Cardiac fibroblast (primary cell): ENCODE data around the gene CHST10.
"Not testable (repeated sequence)": the region's sequence is repeated elsewhere in the genome, so short reads cannot be mapped to it uniquely, and the experiment has no call there.

ENCODE experiments used
- DNase-seq, 2 donors: peaks; one replicate each; pipeline versions ENCODE4 v3.0.0 to v3.0.0-alpha.2; 2010; ENCODE audit warnings: low read depth in 2 of 2
- H3K4me3 ChIP-seq, 2 donors: replicated peaks in 1 of 2; 1 replicate in 1 of 2; 2 replicates in 1 of 2; pipeline ENCODE4 v1.5.1; 2011; ENCODE audit warnings: low read depth in 2 of 2, low read length in 2 of 2, mild to moderate bottlenecking in 2 of 2, moderate library complexity in 1 of 2
- TF ChIP-seq, protein P1 (sequence below): IDR thresholded peaks from one replicate; pipeline ENCODE4 v1.5.1; 2011; ENCODE audit warnings: low read depth, mild to moderate bottlenecking, low read length, inconsistent platforms

The CHST10 gene

DNA sequence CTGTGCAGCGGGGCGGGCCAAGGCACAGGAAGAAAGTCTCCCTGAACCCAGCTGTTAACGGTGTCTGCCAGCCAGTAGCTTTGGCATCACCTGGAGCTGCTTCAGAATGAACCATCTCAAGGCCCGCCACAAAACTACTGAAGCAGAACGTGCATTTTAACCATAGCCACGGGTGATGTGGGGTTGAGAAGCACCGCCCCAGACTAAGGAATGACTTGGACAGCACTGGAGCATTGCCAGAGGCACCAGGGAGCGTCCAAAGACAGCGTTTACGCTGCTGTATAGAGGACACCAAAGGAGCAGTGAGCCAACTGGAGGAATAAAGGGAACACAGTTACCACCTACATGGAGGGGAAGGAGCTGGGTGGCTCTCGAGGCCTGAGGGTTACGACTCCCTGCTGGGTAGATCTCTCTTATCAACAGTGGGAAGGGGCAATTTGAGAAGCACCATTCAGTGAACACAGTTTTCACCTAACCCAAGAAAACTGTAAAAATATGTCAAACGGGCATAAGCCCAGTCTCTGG, 66.7 kb downstream of the CHST10 start:
- TF ChIP-seq, protein P1, sequence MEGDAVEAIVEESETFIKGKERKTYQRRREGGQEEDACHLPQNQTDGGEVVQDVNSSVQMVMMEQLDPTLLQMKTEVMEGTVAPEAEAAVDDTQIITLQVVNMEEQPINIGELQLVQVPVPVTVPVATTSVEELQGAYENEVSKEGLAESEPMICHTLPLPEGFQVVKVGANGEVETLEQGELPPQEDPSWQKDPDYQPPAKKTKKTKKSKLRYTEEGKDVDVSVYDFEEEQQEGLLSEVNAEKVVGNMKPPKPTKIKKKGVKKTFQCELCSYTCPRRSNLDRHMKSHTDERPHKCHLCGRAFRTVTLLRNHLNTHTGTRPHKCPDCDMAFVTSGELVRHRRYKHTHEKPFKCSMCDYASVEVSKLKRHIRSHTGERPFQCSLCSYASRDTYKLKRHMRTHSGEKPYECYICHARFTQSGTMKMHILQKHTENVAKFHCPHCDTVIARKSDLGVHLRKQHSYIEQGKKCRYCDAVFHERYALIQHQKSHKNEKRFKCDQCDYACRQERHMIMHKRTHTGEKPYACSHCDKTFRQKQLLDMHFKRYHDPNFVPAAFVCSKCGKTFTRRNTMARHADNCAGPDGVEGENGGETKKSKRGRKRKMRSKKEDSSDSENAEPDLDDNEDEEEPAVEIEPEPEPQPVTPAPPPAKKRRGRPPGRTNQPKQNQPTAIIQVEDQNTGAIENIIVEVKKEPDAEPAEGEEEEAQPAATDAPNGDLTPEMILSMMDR: no peak
- peak in 1 of 2 donors; percentile 2 for DNase-seq
- no peak overlapping the region for H3K4me3 ChIP-seq

DNA sequence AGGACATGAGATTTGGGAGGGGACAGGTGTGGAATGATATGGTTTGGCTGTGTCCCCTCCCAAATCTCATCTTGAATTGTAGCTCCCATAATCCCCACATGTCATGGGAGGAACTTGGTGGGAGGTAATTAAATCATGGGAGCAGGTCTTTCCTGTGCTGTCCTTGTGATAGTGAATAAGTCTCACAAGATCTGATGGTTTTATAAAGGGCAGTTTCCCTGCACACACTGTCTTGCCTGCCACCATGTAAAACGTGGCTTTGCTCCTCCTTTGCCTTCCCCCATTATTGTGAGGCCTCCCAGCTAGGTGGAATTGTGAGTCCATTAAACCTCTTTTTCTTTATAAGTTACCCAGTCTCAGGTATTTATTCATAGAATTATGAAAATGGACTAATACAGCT, 72.3 kb downstream of the CHST10 start:
- H3K4me3 ChIP-seq, DNase-seq: not testable (repeated sequence)

DNA sequence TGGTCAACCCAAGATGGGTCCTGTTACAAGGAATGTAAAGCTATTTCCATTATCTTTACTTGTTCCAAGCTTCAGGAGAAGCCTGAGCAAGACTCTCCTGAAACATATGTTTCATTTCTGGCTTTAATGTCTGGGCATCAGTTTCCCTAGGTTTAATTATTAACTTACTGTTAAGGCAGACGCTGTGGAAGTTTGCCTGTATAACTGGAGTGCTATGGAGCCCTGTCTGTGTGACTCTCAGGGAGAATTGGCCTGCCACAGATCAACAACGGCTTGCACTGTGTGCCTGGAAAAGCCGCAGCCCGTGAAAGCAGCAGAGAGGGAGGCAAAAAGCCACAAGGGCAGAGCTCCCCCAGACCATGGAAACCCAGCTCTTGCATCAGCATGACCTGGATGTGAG, 73.0 kb downstream of the CHST10 start:
- no peak for DNase-seq
- TF ChIP-seq, protein P1: no peak
- H3K4me3 ChIP-seq: no peak overlapping the region

DNA sequence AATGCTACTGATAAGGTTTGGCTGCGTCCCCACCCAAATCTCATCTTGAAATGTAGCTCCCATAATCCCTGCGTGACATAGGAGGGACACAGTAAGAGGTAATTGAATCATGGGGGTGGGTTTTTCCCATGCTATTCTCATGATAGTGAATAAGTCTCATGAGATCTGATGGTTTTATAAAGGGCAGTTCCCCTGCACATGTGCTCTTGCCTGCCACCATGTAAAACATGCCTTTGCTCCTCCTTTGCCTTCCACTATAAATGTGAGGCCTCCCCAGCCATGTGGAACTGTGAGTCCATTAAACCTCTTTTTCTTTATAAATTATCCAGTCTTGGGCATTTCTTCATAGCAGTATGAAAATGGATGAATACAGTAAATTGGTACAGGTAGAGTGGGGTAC, 75.0 kb downstream of the CHST10 start:
- H3K4me3 ChIP-seq, DNase-seq: not testable (repeated sequence)
